SK-N-MC (cell line): ENCODE data around the gene GPR42.

Source experiments
- EZH2 ChIP-seq: fragments of 200-600 bp; sonication (generic); IDR thresholded peaks from one replicate; pipeline ENCODE4 v1.6.1; 2017; ENCODE audit warnings: antibody characterized with exemption
- FOXP2 ChIP-seq: optimal IDR thresholded peaks from 2 replicates; pipeline ENCODE3; 2011; ENCODE audit warnings: mild to moderate bottlenecking, moderate library complexity; ENCODE audit not compliant: insufficient read depth; ENCODE audit errors: extremely low read length, control extremely low read depth
- POLR2AphosphoS5 ChIP-seq: IDR thresholded peaks from 2 replicates; pipeline ENCODE4 v1.6.1; 2012; ENCODE audit warnings: mild to moderate bottlenecking, low read depth, low read length, borderline replicate concordance

GRCh38 chr19:35351411-35352176 lies 19.3 kb upstream of the GPR42 start:
- no peak for TF ChIP-seq EZH2
- TF ChIP-seq POLR2AphosphoS5, result no peak
- no peak for TF ChIP-seq FOXP2
